HG02870 (cell line): ENCODE measurements around the gene TRIM9.

ENCODE experiments used
- ATAC-seq: cut with Tn5 transposase; IDR thresholded peaks from one replicate; pipeline ENCODE4 v1.9.1; 2021; ENCODE audit warnings: mild to moderate bottlenecking, moderate library complexity; ENCODE audit not compliant: unreplicated experiment

Gene TRIM9

GRCh38 chr14:51093371-51094281, 1.3 kb downstream of the TRIM9 start:
- ATAC-seq: no peak

GRCh38 chr14:51092965-51093364, 1.9 kb downstream of the TRIM9 start:
- ATAC-seq: no peak

- ATAC-seq: no peak
Observed at GRCh38 chr14:51089278-51089677, 5.6 kb downstream of the TRIM9 start.

- no peak for ATAC-seq
Observed at GRCh38 chr14:51087031-51087441, 7.9 kb downstream of the TRIM9 start.

- ATAC-seq: no peak
Observed at GRCh38 chr14:51086044-51086443, 8.9 kb downstream of the TRIM9 start.

GRCh38 chr14:51084962-51085361, 9.9 kb downstream of the TRIM9 start:
- no peak for ATAC-seq

- no peak for ATAC-seq
Observed at GRCh38 chr14:51084507-51084906, 10.4 kb downstream of the TRIM9 start.

- no peak for ATAC-seq
Observed at GRCh38 chr14:51082349-51082748, 12.6 kb downstream of the TRIM9 start.

- ATAC-seq: no peak
Observed at GRCh38 chr14:51081712-51082111, 13.2 kb downstream of the TRIM9 start.

GRCh38 chr14:51081209-51081608, 13.7 kb downstream of the TRIM9 start:
- ATAC-seq: no peak

- ATAC-seq: no peak
Observed at GRCh38 chr14:51080645-51081044, 14.3 kb downstream of the TRIM9 start.

GRCh38 chr14:51079489-51079888, 15.4 kb downstream of the TRIM9 start:
- no peak for ATAC-seq

GRCh38 chr14:51079085-51079484, 15.8 kb downstream of the TRIM9 start:
- ATAC-seq: no peak

GRCh38 chr14:51074701-51075385, 20.1 kb downstream of the TRIM9 start:
- no peak for ATAC-seq

GRCh38 chr14:51073731-51074130, 21.2 kb downstream of the TRIM9 start:
- ATAC-seq: no peak

GRCh38 chr14:51072976-51073375, 21.9 kb downstream of the TRIM9 start:
- no peak for ATAC-seq

GRCh38 chr14:51071857-51072256, 23.0 kb downstream of the TRIM9 start:
- no peak for ATAC-seq

GRCh38 chr14:51070726-51071125, 24.2 kb downstream of the TRIM9 start:
- no peak for ATAC-seq

GRCh38 chr14:51069055-51069454, 25.9 kb downstream of the TRIM9 start:
- ATAC-seq: no peak

- no peak for ATAC-seq
Observed at GRCh38 chr14:51068268-51068667, 26.6 kb downstream of the TRIM9 start.

- ATAC-seq: no peak
Observed at GRCh38 chr14:51067295-51067694, 27.6 kb downstream of the TRIM9 start.

- ATAC-seq: no peak
Observed at GRCh38 chr14:51066576-51066975, 28.3 kb downstream of the TRIM9 start.
